PFSK-1 (cell line): ENCODE results near the gene CD247.

ENCODE experiments used
- FOXP2 ChIP-seq: optimal IDR thresholded peaks from 2 replicates; pipeline ENCODE3; 2011; ENCODE audit warnings: borderline replicate concordance, control low read depth, inconsistent platforms; ENCODE audit not compliant: insufficient read depth; ENCODE audit errors: extremely low read length, extremely low read depth
- POLR2AphosphoS5 ChIP-seq: IDR thresholded peaks from 2 replicates; pipeline ENCODE4 v1.6.1; 2012; ENCODE audit warnings: low read depth, mild to moderate bottlenecking, control low read depth, low read length, moderate library complexity
- SIN3A ChIP-seq: IDR thresholded peaks from 2 replicates; pipeline ENCODE4 v1.6.1; 2012; ENCODE audit warnings: mild to moderate bottlenecking, low read length, moderate library complexity, borderline replicate concordance; ENCODE audit not compliant: insufficient read depth
- TAF1 ChIP-seq: IDR thresholded peaks from 2 replicates; pipeline ENCODE4 v1.6.1; 2012; ENCODE audit warnings: low read length, control low read depth, borderline replicate concordance; ENCODE audit not compliant: insufficient read depth
- TF ChIP-seq, protein P1 (sequence below), 2 experiments: IDR thresholded peaks; 2 replicates each; pipeline versions ENCODE4 v1.6.1 to v1.8.0; 2011 to 2012; ENCODE audit warnings: low read depth in 2 of 2, low read length in 2 of 2, control low read depth in 1 of 2, inconsistent platforms in 1 of 2, mild to moderate bottlenecking in 1 of 2, moderate library complexity in 1 of 2; ENCODE audit not compliant: insufficient read depth in 1 of 2

Gene CD247

GRCh38 chr1:167562702-167563101 lies 44.4 kb upstream of the CD247 start:
- TF ChIP-seq, protein P1, sequence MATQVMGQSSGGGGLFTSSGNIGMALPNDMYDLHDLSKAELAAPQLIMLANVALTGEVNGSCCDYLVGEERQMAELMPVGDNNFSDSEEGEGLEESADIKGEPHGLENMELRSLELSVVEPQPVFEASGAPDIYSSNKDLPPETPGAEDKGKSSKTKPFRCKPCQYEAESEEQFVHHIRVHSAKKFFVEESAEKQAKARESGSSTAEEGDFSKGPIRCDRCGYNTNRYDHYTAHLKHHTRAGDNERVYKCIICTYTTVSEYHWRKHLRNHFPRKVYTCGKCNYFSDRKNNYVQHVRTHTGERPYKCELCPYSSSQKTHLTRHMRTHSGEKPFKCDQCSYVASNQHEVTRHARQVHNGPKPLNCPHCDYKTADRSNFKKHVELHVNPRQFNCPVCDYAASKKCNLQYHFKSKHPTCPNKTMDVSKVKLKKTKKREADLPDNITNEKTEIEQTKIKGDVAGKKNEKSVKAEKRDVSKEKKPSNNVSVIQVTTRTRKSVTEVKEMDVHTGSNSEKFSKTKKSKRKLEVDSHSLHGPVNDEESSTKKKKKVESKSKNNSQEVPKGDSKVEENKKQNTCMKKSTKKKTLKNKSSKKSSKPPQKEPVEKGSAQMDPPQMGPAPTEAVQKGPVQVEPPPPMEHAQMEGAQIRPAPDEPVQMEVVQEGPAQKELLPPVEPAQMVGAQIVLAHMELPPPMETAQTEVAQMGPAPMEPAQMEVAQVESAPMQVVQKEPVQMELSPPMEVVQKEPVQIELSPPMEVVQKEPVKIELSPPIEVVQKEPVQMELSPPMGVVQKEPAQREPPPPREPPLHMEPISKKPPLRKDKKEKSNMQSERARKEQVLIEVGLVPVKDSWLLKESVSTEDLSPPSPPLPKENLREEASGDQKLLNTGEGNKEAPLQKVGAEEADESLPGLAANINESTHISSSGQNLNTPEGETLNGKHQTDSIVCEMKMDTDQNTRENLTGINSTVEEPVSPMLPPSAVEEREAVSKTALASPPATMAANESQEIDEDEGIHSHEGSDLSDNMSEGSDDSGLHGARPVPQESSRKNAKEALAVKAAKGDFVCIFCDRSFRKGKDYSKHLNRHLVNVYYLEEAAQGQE (IDR thresholded peaks at IDR 0.05; ENCODE audit: insufficient read depth in 1 of 2, low read depth in 2 of 2, low read length in 2 of 2), result no peak

- no peak for TF ChIP-seq SIN3A
- TF ChIP-seq TAF1, result no peak
- TF ChIP-seq POLR2AphosphoS5, result no peak
- TF ChIP-seq FOXP2, result no peak
- TF ChIP-seq, protein P1 (IDR thresholded peaks at IDR 0.05; ENCODE audit: insufficient read depth in 1 of 2, low read depth in 2 of 2, low read length in 2 of 2), result no peak
Measured at GRCh38 chr1:167561753-167562152, 43.4 kb upstream of the CD247 start.

DNA sequence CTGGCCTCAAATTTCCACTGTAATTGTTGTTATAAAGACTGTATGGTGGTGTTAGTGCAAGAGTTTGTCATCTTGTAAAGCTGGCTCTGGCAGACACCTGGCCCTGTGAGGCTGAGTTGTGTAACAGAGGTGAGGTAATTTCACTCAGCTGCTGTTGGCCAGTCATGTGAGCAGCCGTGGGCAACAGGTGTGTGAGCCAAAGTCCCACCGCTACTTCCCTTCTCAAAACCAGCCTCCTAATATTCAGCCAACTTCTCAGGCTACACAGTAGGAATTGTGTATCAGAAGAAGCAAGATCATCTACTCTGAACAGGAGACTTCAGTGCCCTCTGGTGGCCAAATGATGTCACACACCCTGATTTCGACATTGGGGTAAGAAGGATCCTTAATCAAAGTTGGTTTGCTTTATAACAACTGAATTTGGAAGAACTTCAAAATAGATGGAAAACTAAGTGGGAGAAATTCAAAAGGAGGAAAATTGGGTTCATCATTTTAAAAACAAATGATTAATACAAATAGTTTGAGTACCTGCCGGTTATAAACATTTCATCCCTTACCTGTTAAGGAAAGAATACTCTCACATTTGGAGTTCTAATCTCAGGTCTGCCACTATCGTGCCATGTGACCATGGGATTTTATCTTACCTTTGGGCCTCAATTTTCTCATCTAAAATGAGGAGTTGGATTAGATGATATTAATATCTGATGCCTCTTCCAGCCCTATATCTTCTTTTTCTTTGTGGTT lies 37.8 kb upstream of the CD247 start:
- TF ChIP-seq, protein P1 (IDR thresholded peaks at IDR 0.05; ENCODE audit: insufficient read depth in 1 of 2, low read depth in 2 of 2, low read length in 2 of 2), result no peak
- no peak for TF ChIP-seq TAF1
- no peak for TF ChIP-seq SIN3A
- no peak for TF ChIP-seq FOXP2
- no peak for TF ChIP-seq POLR2AphosphoS5

GRCh38 chr1:167554028-167554779 lies 35.9 kb upstream of the CD247 start:
- no peak for TF ChIP-seq TAF1
- TF ChIP-seq POLR2AphosphoS5, result no peak
- TF ChIP-seq FOXP2, result no peak
- TF ChIP-seq, protein P1 (IDR thresholded peaks at IDR 0.05; ENCODE audit: insufficient read depth in 1 of 2, low read depth in 2 of 2, low read length in 2 of 2), result no peak
- TF ChIP-seq SIN3A, result no peak
